ENCODE data around the gene ZNF764.

- TF ChIP-seq CTCF (IDR thresholded peaks at IDR 0.05; ENCODE audit: low read length) (no peak), EZH2 (IDR thresholded peaks at IDR 0.05; ENCODE audit: borderline replicate concordance, low read length) (no peak)
These were observed 3.1 kb upstream of the ZNF764 start for GRCh38 chr16:30561089-30561816.

Measured in OCI-LY1 (cell line).